Measurements from ENCODE around the gene DNAJC5G.
"Not testable (repeated sequence)": the region's sequence is repeated elsewhere in the genome, so short reads cannot be mapped to it uniquely, and the experiment has no call there.

GRCh38 chr2:27268296-27268695 is 6.9 kb upstream of the DNAJC5G start:
- TF ChIP-seq POLR2A, CTCF (IDR thresholded peaks at IDR 0.05): not testable (repeated sequence)
